Uterus (tissue), 4 donors: Measurements from ENCODE around the gene USP22. TPM values are rescaled to one million over a fixed set of nuclear protein-coding genes. Genes with fewer than 3 reads are reported as not detected.

Experiments used
- DNase-seq, 2 donors: peaks; one replicate each; pipeline ENCODE4 v3.0.0-alpha.2; 2019 to 2020
- H3K27ac ChIP-seq, 2 donors: fragments of 200-600 bp; sonication (generic); 1 replicate in 1 of 2; 2 replicates in 1 of 2; pipeline ENCODE4 v1.5.1; 2016 to 2018
- H3K27me3 ChIP-seq, 2 donors: fragments of 200-600 bp; sonication (generic); one replicate each; pipeline ENCODE4 v1.5.1; 2018 to 2019; ENCODE audit warnings: control low read depth in 1 of 2
- H3K36me3 ChIP-seq, 2 donors: fragments of 200-600 bp; sonication (generic); one replicate each; pipeline ENCODE4 v1.5.1; 2019; ENCODE audit warnings: control low read depth in 1 of 2
- H3K4me1 ChIP-seq, 2 donors: fragments of 200-600 bp; sonication (generic); one replicate each; pipeline ENCODE4 v1.5.1; 2018 to 2019; ENCODE audit warnings: control low read depth in 1 of 2
- H3K4me3 ChIP-seq, 2 donors: fragments of 200-600 bp; sonication (generic); 1 replicate in 1 of 2; 2 replicates in 1 of 2; pipeline ENCODE4 v1.5.1; 2018 to 2019; ENCODE audit warnings: mild to moderate bottlenecking in 1 of 2
- H3K9me3 ChIP-seq, 2 donors: fragments of 200-600 bp; sonication (generic); one replicate each; pipeline ENCODE4 v1.5.1; 2019; ENCODE audit warnings: control low read depth in 1 of 2
- CTCF ChIP-seq, 4 experiments: fragments of 200-600 bp in 2 of 4; fragments of 450-650 bp in 2 of 4; sonication (generic) in 2 of 4; IDR thresholded peaks; one replicate each; pipeline ENCODE4 v1.5.1; 2016 to 2019; ENCODE audit warnings: antibody characterized with exemption in 4 of 4, mild to moderate bottlenecking in 2 of 4, moderate library complexity in 1 of 4
- POLR2A ChIP-seq, 2 donors: fragments of 450-650 bp; IDR thresholded peaks; one replicate each; pipeline ENCODE4 v1.6.1; 2016; ENCODE audit warnings: antibody characterized with exemption in 2 of 2, mild to moderate bottlenecking in 1 of 2, moderate library complexity in 1 of 2
- intact Hi-C: fragments of 100-400 bp; cut with DNase I; formaldehyde crosslinking; loops from one replicate; pipeline ENCODE4 v1.15.1; 2023; ENCODE audit warnings: low total_unique reads
- total RNA-seq, 4 donors: library from RNA; depleted of rRNA in 3 of 4; stranded (reverse); fragments of >200 nt in 3 of 4; gene quantifications; one replicate each; pipeline versions ENCODE4 v1.1.0 to v1.2.4, GENCODE V29; 2014 to 2023
- donor health status: DM: yes; HTN: yes; CAD: no.

USP22 gene
- total RNA-seq, 4 donors from 2014 or later, result 110 to 299 (median 189) TPM

- Histone ChIP-seq H3K9me3 (no peaks in the 10 kb centered on the region), H3K27ac (no peak overlapping the region), H3K4me1 (no peaks in the 10 kb centered on the region), H3K4me3 (no peak overlapping the region), H3K27me3 (no peaks in the 10 kb centered on the region), H3K36me3 (no peaks in the 10 kb centered on the region)
- TF ChIP-seq CTCF (IDR thresholded peaks at IDR 0.05) (no peak), POLR2A (IDR thresholded peaks at IDR 0.05) (no peak)
- intact Hi-C loops, result no loop called here
- DNase-seq, result no peak
Observed at GRCh38 chr17:21021208-21021803, 21.5 kb downstream of the USP22 start.

GRCh38 chr17:21020622-21021021 lies 22.2 kb downstream of the USP22 start:
- H3K4me3 ChIP-seq, result no peak overlapping the region
- H3K4me1 ChIP-seq, result no peaks in the 10 kb centered on the region
- no peak for DNase-seq
- intact Hi-C loops, result no loop called here
- H3K9me3 ChIP-seq, result no peaks in the 10 kb centered on the region
- TF ChIP-seq POLR2A (IDR thresholded peaks at IDR 0.05) (no peak), CTCF (IDR thresholded peaks at IDR 0.05) (no peak)
- H3K36me3 ChIP-seq, result no peaks in the 10 kb centered on the region
- no peak overlapping the region for H3K27ac ChIP-seq
- no peaks in the 10 kb centered on the region for H3K27me3 ChIP-seq

GRCh38 chr17:21019976-21020586 lies 22.7 kb downstream of the USP22 start:
- no peaks in the 10 kb centered on the region for H3K36me3 ChIP-seq
- intact Hi-C loops, result no loop called here
- no peak for DNase-seq
- H3K27ac ChIP-seq, result no peak overlapping the region
- H3K4me1 ChIP-seq, result no peaks in the 10 kb centered on the region
- TF ChIP-seq CTCF (IDR thresholded peaks at IDR 0.05), result no peak
- TF ChIP-seq POLR2A (IDR thresholded peaks at IDR 0.05), result no peak
- no peaks in the 10 kb centered on the region for H3K9me3 ChIP-seq
- no peaks in the 10 kb centered on the region for H3K27me3 ChIP-seq
- no peak overlapping the region for H3K4me3 ChIP-seq

- Histone ChIP-seq H3K9me3 (no peaks in the 10 kb centered on the region), H3K4me3 (no peak overlapping the region), H3K27ac (no peak overlapping the region), H3K36me3 (no peaks in the 10 kb centered on the region), H3K27me3 (no peaks in the 10 kb centered on the region), H3K4me1 (no peaks in the 10 kb centered on the region)
- intact Hi-C loops, result no loop called here
- no peak for DNase-seq
- TF ChIP-seq CTCF (IDR thresholded peaks at IDR 0.05), result no peak
- TF ChIP-seq POLR2A (IDR thresholded peaks at IDR 0.05), result no peak
Observed at GRCh38 chr17:21018894-21019293, 23.9 kb downstream of the USP22 start.

GRCh38 chr17:21017861-21018260 lies 24.9 kb downstream of the USP22 start:
- H3K27me3 ChIP-seq, result no peaks in the 10 kb centered on the region
- no peak overlapping the region for H3K4me3 ChIP-seq
- no peaks in the 10 kb centered on the region for H3K9me3 ChIP-seq
- H3K27ac ChIP-seq, result no peak overlapping the region
- TF ChIP-seq CTCF (IDR thresholded peaks at IDR 0.05) (no peak), POLR2A (IDR thresholded peaks at IDR 0.05) (no peak)
- intact Hi-C loops, result no loop called here
- DNase-seq, result no peak
- no peaks in the 10 kb centered on the region for H3K36me3 ChIP-seq
- H3K4me1 ChIP-seq, result no peaks in the 10 kb centered on the region
